ENCODE data around the gene PWWP2B. TPM values are rescaled to one million over a fixed set of nuclear protein-coding genes. Genes with fewer than 3 reads are reported as not detected.

Gene PWWP2B
- total RNA-seq, 1 experiment from 2014 or later: 19.3 TPM

DNA sequence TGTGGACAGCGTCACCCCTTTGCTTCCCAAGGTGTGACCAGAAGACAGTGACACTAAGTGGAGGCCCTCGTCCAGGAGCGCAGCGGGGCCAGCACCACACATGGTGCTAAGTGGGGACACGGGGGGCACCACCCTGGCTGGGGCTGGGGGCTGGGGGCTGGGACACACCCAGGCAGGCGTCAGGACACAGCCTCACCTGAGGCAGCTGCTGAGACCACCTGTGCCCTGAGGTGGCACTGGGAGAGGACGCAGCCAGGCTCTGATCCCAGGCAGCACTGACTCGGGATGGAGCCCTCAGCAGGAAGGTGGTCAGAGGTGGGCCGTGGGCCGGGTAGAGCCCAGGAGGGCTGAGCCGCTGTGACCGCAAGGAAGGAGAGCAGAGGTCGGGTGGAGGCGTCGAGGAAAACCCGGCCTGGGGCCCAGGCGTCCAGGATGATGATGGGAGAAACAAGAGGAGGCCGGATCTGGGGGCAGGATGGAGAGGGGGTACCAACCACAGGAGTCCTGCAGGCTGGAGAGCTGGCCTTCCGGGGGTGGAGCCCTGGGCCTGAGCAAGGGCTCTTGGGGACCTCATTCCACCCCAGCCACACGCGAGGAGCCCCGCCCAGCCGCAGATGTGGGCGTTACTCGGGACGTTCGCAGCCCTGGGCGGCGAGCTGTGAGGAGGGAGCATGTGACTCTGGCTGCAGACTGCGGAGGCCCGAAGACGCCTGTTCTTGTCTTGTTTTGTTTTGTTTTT, 42.5 kb upstream of the PWWP2B start:
- BruUV-seq (replicated peaks): no TSS peak
- Histone ChIP-seq H3K4me1 (no peaks in the 10 kb centered on the region), H3K9me3 (no peaks in the 10 kb centered on the region), H3K36me3 (ENCODE audit: control insufficient read depth, insufficient read depth, low read length) (no peaks in the 10 kb centered on the region; the same call in 1 of the 2 replicates), H3K4me3 (ENCODE audit: low read depth, low read length) (no peak overlapping the region), H3K27me3 (replicated peaks; ENCODE audit: control insufficient read depth, insufficient read depth, low read length) (no peaks in the 10 kb centered on the region)
- CTCF ChIA-PET: no interaction called here
- peaks cover 9% of the 10 kb centered on the region for H3K36me3 Mint-ChIP-seq (ENCODE audit: insufficient read depth, unreplicated experiment)
- DNase-seq: no peak
- no peaks in the 10 kb centered on the region for H3K27me3 Mint-ChIP-seq (ENCODE audit: insufficient read depth, unreplicated experiment)
- POLR2A ChIA-PET: no interaction called here
- H3K9me3 Mint-ChIP-seq (ENCODE audit: unreplicated experiment): no peaks in the 10 kb centered on the region
- H3K4me1 Mint-ChIP-seq (ENCODE audit: low read depth, unreplicated experiment): peaks cover 6% of the 10 kb centered on the region
- no peak overlapping the region for H3K4me3 Mint-ChIP-seq (ENCODE audit: unreplicated experiment)
- no peak overlapping the region for H3K27ac Mint-ChIP-seq (ENCODE audit: unreplicated experiment)
- TF ChIP-seq CTCF (IDR thresholded peaks at IDR 0.05; ENCODE audit: insufficient read depth in 1 of 2, low read depth in 1 of 2, low read length in 1 of 2, severe bottlenecking in 1 of 2, unreplicated experiment in 1 of 2): no peak
- intact Hi-C loops (cut with micrococcal nuclease; ENCODE audit: unreplicated experiment): no loop called here

DNA sequence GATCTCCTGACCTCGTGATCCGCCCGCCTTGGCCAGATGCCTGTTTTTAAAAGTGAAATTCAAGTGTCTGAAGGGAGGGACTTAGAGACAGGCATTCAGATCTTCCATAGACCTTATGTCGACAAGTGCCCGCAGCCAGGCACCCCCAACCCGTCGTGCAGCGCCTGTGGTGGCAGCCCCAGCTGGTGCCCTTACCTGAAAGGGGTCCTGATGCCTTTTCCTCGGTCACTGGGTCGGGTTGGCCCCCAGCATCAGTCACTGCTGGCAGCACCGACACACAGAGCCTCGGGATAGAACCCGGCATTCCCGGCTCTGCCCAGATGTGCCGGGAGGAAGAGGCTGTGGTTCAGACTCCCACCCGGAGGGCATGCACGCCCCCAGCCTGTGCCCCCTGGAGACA, 41.7 kb upstream of the PWWP2B start:
- Mint-ChIP-seq H3K27ac (ENCODE audit: unreplicated experiment) (no peak overlapping the region), H3K36me3 (ENCODE audit: insufficient read depth, unreplicated experiment) (peaks cover 9% of the 10 kb centered on the region), H3K4me1 (ENCODE audit: low read depth, unreplicated experiment) (peaks cover 6% of the 10 kb centered on the region), H3K9me3 (ENCODE audit: unreplicated experiment) (no peaks in the 10 kb centered on the region), H3K4me3 (ENCODE audit: unreplicated experiment) (no peak overlapping the region), H3K27me3 (ENCODE audit: insufficient read depth, unreplicated experiment) (no peaks in the 10 kb centered on the region)
- no peaks in the 10 kb centered on the region for H3K4me1 ChIP-seq
- no TSS peak for BruUV-seq (replicated peaks)
- no peak for DNase-seq
- H3K27me3 ChIP-seq (replicated peaks; ENCODE audit: control insufficient read depth, insufficient read depth, low read length): no peaks in the 10 kb centered on the region
- no peak overlapping the region for H3K4me3 ChIP-seq (ENCODE audit: low read depth, low read length)
- intact Hi-C loops (cut with micrococcal nuclease; ENCODE audit: unreplicated experiment): no loop called here
- ChIA-PET CTCF (no interaction called here), POLR2A (no interaction called here)
- H3K36me3 ChIP-seq (ENCODE audit: control insufficient read depth, insufficient read depth, low read length): no peaks in the 10 kb centered on the region; the same call in 1 of the 2 replicates
- no peak for TF ChIP-seq CTCF (IDR thresholded peaks at IDR 0.05; ENCODE audit: insufficient read depth in 1 of 2, low read depth in 1 of 2, low read length in 1 of 2, severe bottlenecking in 1 of 2, unreplicated experiment in 1 of 2)
- H3K9me3 ChIP-seq: no peaks in the 10 kb centered on the region

DNA sequence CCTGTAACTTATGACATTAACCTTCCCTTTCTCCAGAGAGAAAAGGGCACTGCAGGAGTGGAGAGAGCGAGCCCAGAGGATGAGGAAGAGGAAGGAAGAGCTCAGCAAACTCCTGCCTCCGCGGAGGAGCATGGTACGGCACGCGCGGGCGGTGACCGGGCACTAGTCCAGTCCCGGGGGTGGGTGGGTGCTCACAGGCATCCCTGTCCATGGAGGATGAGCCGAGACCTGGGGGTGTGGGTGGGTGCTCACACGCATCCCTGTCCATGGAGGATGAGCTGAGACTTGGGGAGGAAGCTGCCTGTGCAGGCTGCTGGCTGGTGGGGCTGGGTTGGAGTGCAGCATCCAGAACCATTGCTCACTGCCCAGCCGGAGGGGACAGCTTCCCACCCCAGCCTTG, 41.2 kb upstream of the PWWP2B start:
- no TSS peak for BruUV-seq (replicated peaks)
- POLR2A ChIA-PET: no interaction called here

More for the DNA sequence above, 41.2 kb upstream of the PWWP2B start:
- H3K36me3 Mint-ChIP-seq (ENCODE audit: insufficient read depth, unreplicated experiment): peaks cover 9% of the 10 kb centered on the region
- H3K27ac Mint-ChIP-seq (ENCODE audit: unreplicated experiment): no peak overlapping the region
- Histone ChIP-seq H3K4me1 (no peaks in the 10 kb centered on the region), H3K36me3 (ENCODE audit: control insufficient read depth, insufficient read depth, low read length) (no peaks in the 10 kb centered on the region; the same call in 1 of the 2 replicates), H3K27me3 (replicated peaks; ENCODE audit: control insufficient read depth, insufficient read depth, low read length) (no peaks in the 10 kb centered on the region), H3K4me3 (ENCODE audit: low read depth, low read length) (no peak overlapping the region), H3K9me3 (no peaks in the 10 kb centered on the region)
- peaks cover 6% of the 10 kb centered on the region for H3K4me1 Mint-ChIP-seq (ENCODE audit: low read depth, unreplicated experiment)
- CTCF ChIA-PET: no interaction called here
- intact Hi-C loops (cut with micrococcal nuclease; ENCODE audit: unreplicated experiment): no loop called here
- no peak for TF ChIP-seq CTCF (IDR thresholded peaks at IDR 0.05; ENCODE audit: insufficient read depth in 1 of 2, low read depth in 1 of 2, low read length in 1 of 2, severe bottlenecking in 1 of 2, unreplicated experiment in 1 of 2)
- no peak overlapping the region for H3K4me3 Mint-ChIP-seq (ENCODE audit: unreplicated experiment)
- no peaks in the 10 kb centered on the region for H3K27me3 Mint-ChIP-seq (ENCODE audit: insufficient read depth, unreplicated experiment)
- DNase-seq: no peak
- no peaks in the 10 kb centered on the region for H3K9me3 Mint-ChIP-seq (ENCODE audit: unreplicated experiment)
